ENCODE results near the gene SOCS2. TPM values are rescaled to one million over a fixed set of nuclear protein-coding genes. Genes with fewer than 3 reads are reported as not detected.

SOCS2 gene
- total RNA-seq, 1 experiment from 2014 or later: 15.2 TPM

Other genes with a start within 250 kb of the SOCS2 start
- gene NUDT4, start 194.8 kb upstream of the SOCS2 start, total RNA-seq (2021; ENCODE audit: unreplicated experiment): 41.2 TPM
- gene UBE2N, start 130.7 kb upstream of the SOCS2 start, total RNA-seq (2021; ENCODE audit: unreplicated experiment): 140 TPM
- 120 TPM for gene MRPL42, start 105.2 kb upstream of the SOCS2 start, total RNA-seq (2021; ENCODE audit: unreplicated experiment)
- 12.2 TPM for gene CRADD, start 104.7 kb downstream of the SOCS2 start, total RNA-seq (2021; ENCODE audit: unreplicated experiment)

All from HCT116 (cell line).